Parathyroid adenoma (tissue), 2 donors: ENCODE measurements around the gene JADE2.
"Not testable (repeated sequence)": the region's sequence is repeated elsewhere in the genome, so short reads cannot be mapped to it uniquely, and the experiment has no call there.

Experiments used
- H2AFZ ChIP-seq: fragments of 300-600 bp; sonication (generic); one replicate; pipeline ENCODE4 v1.7.0; 2017; ENCODE audit warnings: antibody characterized with exemption, mild to moderate bottlenecking
- H3K27ac ChIP-seq: fragments of 300-600 bp; sonication (generic); one replicate; pipeline ENCODE4 v1.7.0; 2017
- H3K27me3 ChIP-seq: fragments of 300-600 bp; sonication (generic); one replicate; pipeline ENCODE4 v1.7.0; 2017; ENCODE audit warnings: low read length; ENCODE audit not compliant: control insufficient read depth, insufficient read depth
- H3K36me3 ChIP-seq: fragments of 300-600 bp; sonication (generic); one replicate; pipeline ENCODE4 v1.7.0; 2017; ENCODE audit warnings: low read length; ENCODE audit not compliant: control insufficient read depth, insufficient read depth
- H3K4me1 ChIP-seq: fragments of 300-600 bp; sonication (generic); one replicate; pipeline ENCODE4 v1.7.0; 2017; ENCODE audit warnings: control low read depth
- H3K4me2 ChIP-seq: fragments of 300-600 bp; sonication (generic); one replicate; pipeline ENCODE4 v1.7.0; 2017; ENCODE audit warnings: low read length
- H3K4me3 ChIP-seq: fragments of 300-600 bp; sonication (generic); one replicate; pipeline ENCODE4 v1.7.0; 2017; ENCODE audit warnings: low read depth, low read length
- H3K79me2 ChIP-seq: fragments of 300-600 bp; sonication (generic); one replicate; pipeline ENCODE4 v1.7.0; 2017; ENCODE audit warnings: control low read depth
- H3K9ac ChIP-seq: fragments of 300-600 bp; sonication (generic); one replicate; pipeline ENCODE4 v1.7.0; 2017; ENCODE audit warnings: mild to moderate bottlenecking
- H3K9me3 ChIP-seq: fragments of 300-600 bp; sonication (generic); one replicate; pipeline ENCODE4 v1.7.0; 2017; ENCODE audit warnings: low read length; ENCODE audit not compliant: control insufficient read depth
- CTCF ChIP-seq: fragments of 300-600 bp; sonication (generic); IDR thresholded peaks from one replicate; pipeline ENCODE4 v1.7.0; 2017; ENCODE audit warnings: antibody characterized with exemption, mild to moderate bottlenecking
- donor health status: primary hyperparathyroidism.

JADE2 gene

GRCh38 chr5:134549714-134550113 lies 24.2 kb downstream of the JADE2 start:
- Histone ChIP-seq H3K4me1 (peaks cover 28% of the 10 kb centered on the region), H3K9ac (no peak overlapping the region), H3K79me2 (peaks cover 44% of the 10 kb centered on the region), H3K36me3 (no peaks in the 10 kb centered on the region), H3K27ac (no peak overlapping the region), H3K27me3 (no peaks in the 10 kb centered on the region), H3K4me2 (no peak overlapping the region), H3K4me3 (no peak overlapping the region), H2AFZ (no peak overlapping the region), H3K9me3 (no peaks in the 10 kb centered on the region)
- no peak for TF ChIP-seq CTCF

- Histone ChIP-seq H3K27me3 (no peaks in the 10 kb centered on the region), H3K36me3 (no peaks in the 10 kb centered on the region), H3K4me2 (no peak overlapping the region), H3K4me1 (peaks cover 33% of the 10 kb centered on the region), H3K27ac (no peak overlapping the region), H2AFZ (no peak overlapping the region), H3K9me3 (no peaks in the 10 kb centered on the region), H3K9ac (no peak overlapping the region), H3K4me3 (no peak overlapping the region), H3K79me2 (peaks cover 37% of the 10 kb centered on the region)
- TF ChIP-seq CTCF: no peak
These were observed 25.1 kb downstream of the JADE2 start for GRCh38 chr5:134550271-134551214.

GRCh38 chr5:134551901-134552300 lies 26.4 kb downstream of the JADE2 start:
- TF ChIP-seq CTCF: no peak
- Histone ChIP-seq H3K27me3 (no peaks in the 10 kb centered on the region), H3K4me2 (no peak overlapping the region), H3K4me3 (no peak overlapping the region), H3K9me3 (no peaks in the 10 kb centered on the region), H3K27ac (no peak overlapping the region), H3K36me3 (no peaks in the 10 kb centered on the region), H3K79me2 (peaks cover 32% of the 10 kb centered on the region), H2AFZ (no peak overlapping the region), H3K9ac (no peak overlapping the region), H3K4me1 (peaks cover 33% of the 10 kb centered on the region)

GRCh38 chr5:134552301-134552700 lies 26.8 kb downstream of the JADE2 start:
- H3K9me3 ChIP-seq: no peaks in the 10 kb centered on the region
- no peak overlapping the region for H3K27ac ChIP-seq
- H3K4me2 ChIP-seq: no peak overlapping the region
- H3K27me3 ChIP-seq: no peaks in the 10 kb centered on the region
- H3K4me3 ChIP-seq: no peak overlapping the region
- H3K9ac ChIP-seq: no peak overlapping the region
- TF ChIP-seq CTCF: no peak
- H2AFZ ChIP-seq: no peak overlapping the region
- H3K79me2 ChIP-seq: peaks cover 28% of the 10 kb centered on the region
- peaks cover 33% of the 10 kb centered on the region for H3K4me1 ChIP-seq
- no peaks in the 10 kb centered on the region for H3K36me3 ChIP-seq

- H3K36me3 ChIP-seq, H3K4me3 ChIP-seq, H3K27me3 ChIP-seq, H3K9ac ChIP-seq, H3K4me2 ChIP-seq, H3K9me3 ChIP-seq, H2AFZ ChIP-seq, H3K27ac ChIP-seq: not testable (repeated sequence)
- Histone ChIP-seq H3K4me1 (peaks cover 32% of the 10 kb centered on the region), H3K79me2 (peaks cover 24% of the 10 kb centered on the region)
These were observed 27.2 kb downstream of the JADE2 start for GRCh38 chr5:134552716-134553115.
